LNCAP (cell line): ENCODE measurements around the gene R3HCC1L.

Source experiments
- CTCF ChIP-seq: fragments of 450-650 bp; IDR thresholded peaks from 2 replicates; pipeline ENCODE4 v1.5.1; 2017; ENCODE audit warnings: mild to moderate bottlenecking

R3HCC1L gene

DNA sequence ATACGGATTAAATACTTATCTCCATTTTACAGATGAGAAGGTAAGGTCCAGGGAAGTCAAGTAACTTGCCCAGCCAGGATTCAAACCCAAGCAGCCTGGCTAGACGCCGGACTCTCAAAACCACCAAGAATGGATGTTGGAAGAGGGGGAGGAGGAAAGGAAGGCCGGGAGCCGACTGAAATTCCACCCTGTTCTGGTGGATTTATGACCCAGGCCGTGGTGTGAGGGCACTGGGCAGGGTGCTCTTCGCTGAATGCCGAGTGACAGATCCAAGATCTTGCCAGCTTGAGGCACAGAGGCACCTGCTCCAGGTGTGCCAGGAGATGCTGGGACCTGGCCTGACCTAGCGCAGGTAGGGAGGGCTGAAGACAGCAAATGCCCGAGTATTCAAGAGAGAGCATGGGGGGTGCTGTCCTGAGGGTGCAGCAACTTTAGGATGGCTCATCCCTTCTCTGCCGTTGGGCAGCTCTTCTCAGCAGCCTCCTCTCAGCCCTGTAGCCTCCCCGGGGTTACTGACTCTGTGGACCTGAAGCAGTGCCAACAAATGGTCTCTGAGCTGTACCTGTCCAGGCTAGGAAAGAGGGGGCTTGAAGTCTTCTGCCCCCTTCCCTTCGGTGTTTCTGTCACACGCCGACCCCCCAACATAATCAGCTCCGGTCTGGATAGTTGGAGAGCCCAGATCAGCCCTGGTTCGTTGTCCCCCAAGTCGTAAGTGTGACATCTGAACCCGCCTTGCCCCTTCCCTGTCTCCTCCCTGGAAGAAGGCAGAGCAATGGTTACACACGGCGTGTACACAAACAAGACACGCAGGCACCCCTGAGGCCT is 132.8 kb downstream of the R3HCC1L start:
- TF ChIP-seq CTCF, result no peak

DNA sequence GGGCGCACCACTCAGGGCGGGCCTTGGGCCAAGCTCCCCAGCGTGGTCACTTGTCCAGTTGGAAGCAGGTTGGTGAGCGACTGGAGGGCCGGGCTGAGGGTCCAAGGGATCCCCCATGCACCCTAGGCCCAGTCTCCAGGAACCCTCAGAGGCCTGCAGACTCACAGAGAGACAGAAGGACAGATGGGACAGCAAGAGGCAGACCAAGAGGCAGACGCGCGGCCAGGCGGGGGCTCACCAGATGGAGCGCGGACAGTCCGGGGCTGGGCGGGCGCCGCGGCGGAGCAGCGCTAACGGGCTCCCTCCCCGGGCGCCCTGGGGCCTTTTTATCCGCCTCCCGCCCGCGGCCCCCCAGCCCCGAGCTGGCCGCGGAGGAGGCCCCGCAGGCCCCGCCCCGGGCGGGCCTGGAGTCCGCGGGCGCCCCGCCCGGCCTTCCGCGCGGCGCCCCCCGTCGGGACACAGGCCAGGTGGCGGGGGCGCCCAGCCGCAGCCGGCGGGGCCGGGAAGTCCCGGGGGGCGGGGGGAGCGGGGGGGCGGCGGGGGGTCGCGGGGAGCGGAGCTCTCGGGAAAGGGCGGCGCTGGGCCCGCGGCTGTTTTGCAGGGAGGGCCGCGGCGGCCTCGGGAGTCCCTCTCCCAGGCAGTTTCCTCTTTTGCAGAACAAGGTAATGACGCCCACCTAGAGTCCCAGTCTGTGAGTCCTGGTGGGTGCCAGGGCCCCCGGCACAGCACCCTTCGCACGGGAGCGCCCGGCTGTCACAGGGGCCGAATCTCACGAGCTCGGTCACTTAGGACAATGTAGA is 133.6 kb downstream of the R3HCC1L start, which contains the start of gene LOXL4:
LOXL4 (minus strand) TSS at position 301 of the 800 bp plus-strand sequence. CDS start 5,175 bp downstream, outside the sequence.
- no peak for TF ChIP-seq CTCF

DNA sequence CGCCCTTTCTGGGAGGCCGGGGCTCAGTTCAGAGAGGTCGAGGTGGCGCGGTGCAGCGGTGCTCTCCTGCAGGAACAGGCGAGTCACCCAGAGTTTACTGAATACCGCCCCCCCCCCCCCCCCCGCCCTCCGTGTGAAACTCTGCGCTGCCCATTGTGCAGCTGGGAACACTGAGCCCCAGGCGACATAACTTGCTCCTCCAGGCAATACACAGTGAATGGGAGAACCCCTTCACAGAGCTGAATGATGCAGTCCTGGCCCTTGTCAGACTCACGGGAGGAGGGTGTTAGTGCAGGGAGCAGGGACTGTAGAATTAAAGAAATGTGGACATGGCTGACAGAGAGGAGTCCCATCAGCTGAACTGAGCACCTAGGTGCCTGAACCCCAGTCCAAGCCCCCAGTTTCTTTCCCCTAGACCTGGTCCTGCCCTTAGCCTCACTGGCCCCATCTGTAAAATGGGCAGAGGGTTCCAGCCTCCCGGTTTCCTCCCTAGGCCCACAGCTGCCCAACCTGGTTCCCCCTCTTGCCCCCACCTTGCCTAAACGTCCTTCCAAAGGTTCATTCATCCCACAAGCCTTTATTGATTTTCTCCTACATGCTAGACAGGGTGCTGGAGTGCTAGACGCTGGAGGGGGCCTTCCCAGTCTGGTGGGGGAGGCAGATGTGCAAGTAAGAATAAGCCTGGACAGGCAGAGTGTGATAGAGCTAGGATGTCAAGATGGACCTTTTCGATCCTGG is 134.4 kb downstream of the R3HCC1L start:
- TF ChIP-seq CTCF, result no peak

DNA sequence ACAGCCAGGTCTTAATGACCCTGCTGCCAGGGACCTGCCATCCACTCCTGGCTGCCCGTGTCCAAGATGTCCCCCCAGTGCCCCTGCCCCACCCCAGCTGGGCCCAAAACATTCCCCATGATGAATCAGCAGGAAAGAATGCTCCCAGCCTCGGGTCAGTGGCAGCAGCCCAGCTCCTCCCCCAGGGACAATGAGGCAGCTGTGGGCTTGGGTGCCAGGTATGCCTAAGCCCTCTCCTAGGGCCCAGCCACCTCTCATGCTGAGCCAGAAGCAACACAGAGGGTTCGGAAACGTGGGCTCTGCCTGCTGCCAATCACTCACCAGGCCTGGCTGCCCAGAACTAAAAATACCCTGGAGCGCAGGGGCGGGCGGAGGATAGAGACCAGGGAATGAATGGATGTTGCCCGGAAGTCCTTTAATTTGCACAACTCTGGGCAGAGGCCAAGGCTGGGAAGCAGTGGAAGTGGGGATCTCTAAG is 135.0 kb downstream of the R3HCC1L start:
- TF ChIP-seq CTCF, result no peak

GRCh38 chr10:98270073-98270740 is 135.8 kb downstream of the R3HCC1L start:
- no peak for TF ChIP-seq CTCF

GRCh38 chr10:98270786-98271185 is 136.3 kb downstream of the R3HCC1L start:
- TF ChIP-seq CTCF, result no peak

DNA sequence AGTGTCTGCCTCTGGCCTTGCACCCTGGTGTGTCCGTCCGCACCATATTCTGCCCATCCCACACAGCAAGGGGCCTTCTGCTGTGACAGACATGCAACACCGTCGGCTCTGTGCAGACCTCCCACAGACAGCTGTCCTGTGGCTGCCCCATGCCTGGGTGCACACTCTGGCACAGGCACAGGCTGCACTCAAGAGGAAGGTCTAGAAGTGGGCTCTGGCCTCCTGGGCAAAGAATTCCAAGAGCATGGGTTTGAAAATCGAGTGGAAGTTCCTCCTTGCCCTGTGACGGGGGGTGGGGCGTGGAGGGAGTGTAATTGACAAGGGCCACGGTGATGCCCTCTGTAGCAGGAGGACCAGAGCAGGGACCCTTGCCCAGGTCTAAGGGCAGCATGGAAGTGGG is 137.8 kb downstream of the R3HCC1L start:
- no peak for TF ChIP-seq CTCF
